ENCODE data around the gene SERP2. TPM values are rescaled to one million over a fixed set of nuclear protein-coding genes. Genes with fewer than 3 reads are reported as not detected.
A peak's percentile ranks its signal among the peaks of the same experiment; 100 is the strongest.

SERP2 gene
- polyA plus RNA-seq, 1 experiment = 5.4 TPM

GRCh38 chr13:44364345-44365000 lies 9.2 kb upstream of the SERP2 start:
- H3K4me3 ChIP-seq (ENCODE audit: low read depth, low read length) = no peak overlapping the region
- POLR2A ChIA-PET = no interaction called here
- CTCF ChIA-PET = interaction anchor here (0.7 kb wide), 1 partner anchor 14 kb away, joined by 3 read pairs; no protein-coding TSS in a partner anchor
- H3K36me3 ChIP-seq (ENCODE audit: control insufficient read depth, insufficient read depth, low read length) = no peaks in the 10 kb centered on the region
- DNase-seq (ENCODE audit: low read depth) = peak; percentile 22
- H3K27me3 ChIP-seq (ENCODE audit: control insufficient read depth, insufficient read depth, low read length) = no peaks in the 10 kb centered on the region
- no peak for TF ChIP-seq CTCF (IDR thresholded peaks at IDR 0.05; ENCODE audit: insufficient read depth, low read depth, low read length)

GRCh38 chr13:44365008-44365407 lies 8.6 kb upstream of the SERP2 start:
- no peak for TF ChIP-seq CTCF (IDR thresholded peaks at IDR 0.05; ENCODE audit: insufficient read depth, low read depth, low read length)
- POLR2A ChIA-PET = no interaction called here
- Histone ChIP-seq H3K27me3 (ENCODE audit: control insufficient read depth, insufficient read depth, low read length) (no peaks in the 10 kb centered on the region), H3K36me3 (ENCODE audit: control insufficient read depth, insufficient read depth, low read length) (no peaks in the 10 kb centered on the region), H3K4me3 (ENCODE audit: low read depth, low read length) (no peak overlapping the region)
- CTCF ChIA-PET = interaction anchor here (0.7 kb wide), 1 partner anchor 15 kb away, joined by 3 read pairs; no protein-coding TSS in a partner anchor
- DNase-seq (ENCODE audit: low read depth) = no peak

- H3K36me3 ChIP-seq (ENCODE audit: control insufficient read depth, insufficient read depth, low read length) = no peaks in the 10 kb centered on the region
- TF ChIP-seq CTCF (IDR thresholded peaks at IDR 0.05; ENCODE audit: insufficient read depth, low read depth, low read length) = no peak
- no peak for DNase-seq (ENCODE audit: low read depth)
- ChIA-PET CTCF (no interaction called here), POLR2A (no interaction called here)
- no peaks in the 10 kb centered on the region for H3K27me3 ChIP-seq (ENCODE audit: control insufficient read depth, insufficient read depth, low read length)
- no peak overlapping the region for H3K4me3 ChIP-seq (ENCODE audit: low read depth, low read length)
Measured at GRCh38 chr13:44365899-44366298, 7.7 kb upstream of the SERP2 start.

- CTCF ChIA-PET = interaction anchor here (0.7 to 1.3 kb wide), 3 partner anchors 9 to 310 kb away, joined by 3 read pairs; no protein-coding TSS in a partner anchor
- POLR2A ChIA-PET = interaction anchor here (0.5 to 0.6 kb wide), 2 partner anchors 67 to 975 kb away, joined by 3 to 7 read pairs; no protein-coding TSS in a partner anchor
- TF ChIP-seq CTCF (IDR thresholded peaks at IDR 0.05; ENCODE audit: insufficient read depth, low read depth, low read length) = no peak
- no peak overlapping the region for H3K4me3 ChIP-seq (ENCODE audit: low read depth, low read length)
- no peaks in the 10 kb centered on the region for H3K27me3 ChIP-seq (ENCODE audit: control insufficient read depth, insufficient read depth, low read length)
- peak; percentile 78 for DNase-seq (ENCODE audit: low read depth)
- H3K36me3 ChIP-seq (ENCODE audit: control insufficient read depth, insufficient read depth, low read length) = no peaks in the 10 kb centered on the region
Measured at GRCh38 chr13:44368062-44368591, 5.5 kb upstream of the SERP2 start.

GRCh38 chr13:44368599-44369368 lies 4.8 kb upstream of the SERP2 start:
- POLR2A ChIA-PET = interaction anchor here (0.6 kb wide), 1 partner anchor 976 kb away, joined by 3 read pairs; no protein-coding TSS in a partner anchor
- no peak for DNase-seq (ENCODE audit: low read depth)
- CTCF ChIA-PET = interaction anchor here (0.7 to 0.8 kb wide), 2 partner anchors 39 to 310 kb away, joined by 3 read pairs; no protein-coding TSS in a partner anchor
- TF ChIP-seq CTCF (IDR thresholded peaks at IDR 0.05; ENCODE audit: insufficient read depth, low read depth, low read length) = no peak
- H3K36me3 ChIP-seq (ENCODE audit: control insufficient read depth, insufficient read depth, low read length) = no peaks in the 10 kb centered on the region
- H3K4me3 ChIP-seq (ENCODE audit: low read depth, low read length) = no peak overlapping the region
- no peaks in the 10 kb centered on the region for H3K27me3 ChIP-seq (ENCODE audit: control insufficient read depth, insufficient read depth, low read length)

Measured in BJ (cell line).